IPS DF 6.9 (cell line): ENCODE measurements around the gene WDR19.
"Not testable (repeated sequence)": the region's sequence is repeated elsewhere in the genome, so short reads cannot be mapped to it uniquely, and the experiment has no call there.

Experiments used
- DNase-seq: peaks from one replicate; pipeline ENCODE4 v3.0.0-alpha.2; 2013; ENCODE audit warnings: low read depth, low spot score
- H3K27ac ChIP-seq: one replicate; pipeline ENCODE4 v1.5.1; 2013; ENCODE audit warnings: low read length, control low read depth
- H3K27me3 ChIP-seq: 2 replicates; pipeline ENCODE4 v1.6.1; 2013; ENCODE audit warnings: mild to moderate bottlenecking, low read length; ENCODE audit not compliant: control insufficient read depth, insufficient read depth
- H3K36me3 ChIP-seq: 2 replicates; pipeline ENCODE4 v1.6.1; 2013; ENCODE audit warnings: low read length; ENCODE audit not compliant: control insufficient read depth, insufficient read depth
- H3K4me1 ChIP-seq: 2 replicates; pipeline ENCODE4 v1.6.1; 2013; ENCODE audit warnings: low read length; ENCODE audit not compliant: control insufficient read depth, insufficient read depth
- H3K4me3 ChIP-seq: 2 replicates; pipeline ENCODE4 v1.5.1; 2013; ENCODE audit warnings: mild to moderate bottlenecking, low read length
- H3K9me3 ChIP-seq: 2 replicates; pipeline ENCODE4 v1.6.1; 2013; ENCODE audit warnings: low read length, inconsistent platforms; ENCODE audit not compliant: control insufficient read depth, insufficient read depth
- WGBS: extraction: QIAGEN DNeasy Blood & Tissue Kit; methylation state at CpG from one replicate; pipeline ENCODE4 v1.1.7; 2013; ENCODE audit warnings: mixed read lengths, missing lambda C conversion rate; ENCODE audit not compliant: insufficient read length, insufficient coverage; 5-methylcytosine and 5-hydroxymethylcytosine counted together

WDR19 gene

GRCh38 chr4:39287223-39287622 lies 104.9 kb downstream of the WDR19 start:
- no peak for DNase-seq
- Histone ChIP-seq H3K9me3 (no peaks in the 10 kb centered on the region), H3K36me3 (peaks cover 5% of the 10 kb centered on the region; the same call in 1 of the 2 replicates), H3K4me1 (no peaks in the 10 kb centered on the region), H3K27ac (no peak overlapping the region), H3K27me3 (no peaks in the 10 kb centered on the region), H3K4me3 (no peak overlapping the region)
- no CpG with 5 or more reads among the region's 4 CpGs for WGBS

GRCh38 chr4:39291686-39292085 lies 109.4 kb downstream of the WDR19 start:
- WGBS, result no CpG with 5 or more reads among the region's 2 CpGs
- no peak overlapping the region for H3K4me3 ChIP-seq
- no peaks in the 10 kb centered on the region for H3K9me3 ChIP-seq
- H3K27ac ChIP-seq, result no peak overlapping the region
- H3K27me3 ChIP-seq, result no peaks in the 10 kb centered on the region
- H3K36me3 ChIP-seq, result peaks cover 17% of the 10 kb centered on the region; the same call in 1 of the 2 replicates
- no peak for DNase-seq
- H3K4me1 ChIP-seq, result no peaks in the 10 kb centered on the region

DNA sequence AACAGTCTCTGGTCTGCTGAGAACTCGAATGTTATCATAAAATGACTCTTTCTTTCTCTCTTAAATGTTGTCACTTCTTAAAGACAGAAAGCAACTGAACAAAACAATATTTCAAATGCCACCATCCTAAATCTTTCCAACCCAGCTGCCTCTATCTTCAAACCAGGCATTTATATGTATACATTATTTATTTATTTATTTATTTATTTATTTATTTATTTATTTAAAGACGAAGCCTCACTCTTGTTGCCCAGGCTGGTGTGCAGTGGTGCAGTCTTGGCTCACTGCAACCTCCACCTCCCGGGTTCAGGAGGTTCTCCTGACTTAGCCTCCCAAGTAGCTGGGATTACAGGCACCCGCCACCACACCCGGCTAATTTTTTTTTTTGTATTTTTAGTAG lies 110.1 kb downstream of the WDR19 start:
- H3K9me3 ChIP-seq, H3K27me3 ChIP-seq, DNase-seq, H3K4me1 ChIP-seq, H3K27ac ChIP-seq, H3K4me3 ChIP-seq: not testable (repeated sequence)
- peaks cover 17% of the 10 kb centered on the region; the same call in 1 of the 2 replicates for H3K36me3 ChIP-seq
- WGBS, result no CpG with 5 or more reads among the region's 5 CpGs

GRCh38 chr4:39295784-39296183 lies 113.5 kb downstream of the WDR19 start:
- no peak for DNase-seq
- Histone ChIP-seq H3K27ac (no peak overlapping the region), H3K27me3 (no peaks in the 10 kb centered on the region), H3K36me3 (peaks cover 22% of the 10 kb centered on the region), H3K9me3 (no peaks in the 10 kb centered on the region), H3K4me3 (no peak overlapping the region), H3K4me1 (no peaks in the 10 kb centered on the region)
- WGBS, result no CpG with 5 or more reads among the region's 8 CpGs

DNA sequence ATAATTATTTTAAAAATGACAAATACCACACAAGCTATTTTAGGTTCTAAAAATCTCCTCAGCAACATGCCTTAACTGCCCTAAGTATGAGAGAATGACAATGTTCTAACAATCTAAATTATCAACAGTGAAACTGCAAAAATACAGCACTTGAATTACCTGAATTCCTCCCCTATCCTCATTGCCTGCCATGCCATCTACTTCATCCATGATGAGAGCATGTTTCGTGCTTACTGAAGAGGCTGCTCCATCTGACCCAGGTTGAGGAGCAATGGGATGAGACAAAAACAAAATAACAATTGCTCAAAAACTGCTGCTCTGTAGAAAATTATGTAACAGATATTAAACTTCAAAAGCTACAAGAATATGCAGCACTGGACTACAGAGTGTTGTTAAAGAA lies 120.6 kb downstream of the WDR19 start:
- H3K27me3 ChIP-seq, result no peaks in the 10 kb centered on the region
- H3K36me3 ChIP-seq, result peaks cover 10% of the 10 kb centered on the region
- H3K4me3 ChIP-seq, result no peak overlapping the region
- no CpG with 5 or more reads among the region's 1 CpG for WGBS
- H3K4me1 ChIP-seq, result no peaks in the 10 kb centered on the region
- H3K27ac ChIP-seq, result no peak overlapping the region
- H3K9me3 ChIP-seq, result no peaks in the 10 kb centered on the region
- DNase-seq, result no peak

DNA sequence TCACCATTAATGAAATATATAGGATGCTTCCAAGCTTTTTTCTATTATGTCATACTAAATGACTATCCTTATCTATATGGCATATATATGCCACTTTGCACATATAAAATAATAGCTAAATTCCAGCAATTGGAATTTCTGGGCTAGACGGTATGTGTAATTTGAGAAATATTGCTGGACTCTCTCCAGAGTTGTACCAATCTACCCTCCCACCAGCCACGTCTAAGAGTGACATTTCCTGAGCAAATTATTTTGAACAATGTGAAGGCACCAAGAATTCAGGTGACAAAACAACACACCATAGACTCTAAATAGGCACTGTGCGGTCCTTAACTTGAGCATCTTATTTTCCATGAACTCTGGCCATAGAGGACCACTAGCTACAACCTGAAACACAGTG lies 121.5 kb downstream of the WDR19 start:
- no peak for DNase-seq
- Histone ChIP-seq H3K9me3 (no peaks in the 10 kb centered on the region), H3K27me3 (no peaks in the 10 kb centered on the region), H3K4me3 (no peak overlapping the region), H3K36me3 (peaks cover 10% of the 10 kb centered on the region), H3K27ac (no peak overlapping the region), H3K4me1 (no peaks in the 10 kb centered on the region)
- no CpG with 5 or more reads among the region's 3 CpGs for WGBS

DNA sequence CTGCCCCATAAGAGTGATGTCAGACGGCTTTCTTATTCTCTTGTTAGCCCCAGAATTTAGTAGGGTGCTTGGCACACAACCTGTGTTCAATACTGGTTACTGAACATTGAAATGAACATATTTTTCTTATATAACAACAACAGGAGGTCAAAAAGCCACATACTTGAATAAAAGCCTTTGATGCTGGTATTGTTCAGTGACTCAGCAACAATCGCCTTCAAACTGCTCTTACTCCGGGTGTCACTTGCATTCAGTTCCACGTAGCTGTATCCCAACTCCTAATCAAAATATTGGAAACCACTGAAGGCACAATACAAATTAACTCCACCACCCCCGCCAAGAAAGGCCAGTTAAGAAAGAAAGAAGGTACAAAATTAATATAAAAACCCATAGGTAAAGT lies 122.3 kb downstream of the WDR19 start:
- H3K4me1 ChIP-seq, result no peaks in the 10 kb centered on the region
- no peak overlapping the region for H3K4me3 ChIP-seq
- no peak overlapping the region for H3K27ac ChIP-seq
- DNase-seq, result no peak
- peaks cover 13% of the 10 kb centered on the region for H3K36me3 ChIP-seq
- no CpG with 5 or more reads among the region's 5 CpGs for WGBS
- H3K9me3 ChIP-seq, result no peaks in the 10 kb centered on the region
- no peaks in the 10 kb centered on the region for H3K27me3 ChIP-seq

- H3K9me3 ChIP-seq, result no peaks in the 10 kb centered on the region
- H3K4me3 ChIP-seq, result no peak overlapping the region
- H3K27ac ChIP-seq, result no peak overlapping the region
- H3K4me1 ChIP-seq, result no peaks in the 10 kb centered on the region
- DNase-seq, result no peak
- no CpG with 5 or more reads among the region's 14 CpGs for WGBS
- H3K36me3 ChIP-seq, result peaks cover 7% of the 10 kb centered on the region; the same call in 1 of the 2 replicates
- no peaks in the 10 kb centered on the region for H3K27me3 ChIP-seq
Observed at GRCh38 chr4:39305912-39306677, 123.8 kb downstream of the WDR19 start.

DNA sequence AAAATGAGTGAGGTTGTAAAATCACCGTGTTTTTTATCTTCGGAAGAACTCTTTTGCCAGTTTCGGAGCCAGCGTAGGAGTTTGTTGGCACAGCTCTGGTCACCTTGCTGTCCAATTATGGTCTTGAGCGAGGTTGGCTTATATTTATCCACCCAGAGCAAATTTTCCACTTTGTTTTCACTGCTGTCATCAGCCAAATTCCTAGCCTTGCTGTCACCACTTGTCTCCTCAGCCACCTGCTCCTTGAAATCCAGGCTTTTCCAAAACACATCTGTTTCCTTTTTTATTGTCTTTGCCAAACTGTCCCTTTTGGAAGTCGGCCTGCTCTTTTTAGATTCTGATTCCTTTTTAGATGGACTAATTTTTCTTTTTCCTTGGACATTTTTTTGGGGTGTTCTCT lies 126.3 kb downstream of the WDR19 start:
- H3K27me3 ChIP-seq, result no peaks in the 10 kb centered on the region
- H3K36me3 ChIP-seq, result peaks cover 5% of the 10 kb centered on the region; the same call in 1 of the 2 replicates
- no peak overlapping the region for H3K27ac ChIP-seq
- no peaks in the 10 kb centered on the region for H3K9me3 ChIP-seq
- no peak for DNase-seq
- no peak overlapping the region for H3K4me3 ChIP-seq
- WGBS, result no CpG with 5 or more reads among the region's 6 CpGs
- H3K4me1 ChIP-seq, result no peaks in the 10 kb centered on the region

GRCh38 chr4:39312816-39313215 lies 130.5 kb downstream of the WDR19 start:
- peaks cover 5% of the 10 kb centered on the region; the same call in 1 of the 2 replicates for H3K36me3 ChIP-seq
- no peaks in the 10 kb centered on the region for H3K27me3 ChIP-seq
- H3K27ac ChIP-seq, result no peak overlapping the region
- DNase-seq, result no peak
- H3K4me1 ChIP-seq, result no peaks in the 10 kb centered on the region
- no peak overlapping the region for H3K4me3 ChIP-seq
- no CpG with 5 or more reads among the region's 4 CpGs for WGBS
- no peaks in the 10 kb centered on the region for H3K9me3 ChIP-seq

GRCh38 chr4:39319676-39320075 lies 137.3 kb downstream of the WDR19 start:
- no peak for DNase-seq
- Histone ChIP-seq H3K4me1 (no peaks in the 10 kb centered on the region), H3K9me3 (no peaks in the 10 kb centered on the region), H3K4me3 (no peak overlapping the region), H3K27ac (no peak overlapping the region), H3K27me3 (no peaks in the 10 kb centered on the region), H3K36me3 (no peaks in the 10 kb centered on the region; the same call in 1 of the 2 replicates)
- WGBS, result no CpG with 5 or more reads among the region's 4 CpGs
